ENCODE measurements around the gene MIF.
A peak's percentile ranks its signal among the peaks of the same experiment; 100 is the strongest.

MIF gene

GRCh38 chr22:23849009-23850006, 44.9 kb upstream of the MIF start:
- no peak for DNase-seq (ENCODE audit: low read depth)
- H3K4me3 ChIP-seq (ENCODE audit: low read depth, low read length) = 0 out of 2 replicates have a peak overlapping the region, but pooled peaks have one; percentile 26
- peak; percentile 89 for TF ChIP-seq CTCF (IDR thresholded peaks at IDR 0.05; ENCODE audit: control insufficient read depth, extremely low read depth, insufficient read depth)

DNA sequence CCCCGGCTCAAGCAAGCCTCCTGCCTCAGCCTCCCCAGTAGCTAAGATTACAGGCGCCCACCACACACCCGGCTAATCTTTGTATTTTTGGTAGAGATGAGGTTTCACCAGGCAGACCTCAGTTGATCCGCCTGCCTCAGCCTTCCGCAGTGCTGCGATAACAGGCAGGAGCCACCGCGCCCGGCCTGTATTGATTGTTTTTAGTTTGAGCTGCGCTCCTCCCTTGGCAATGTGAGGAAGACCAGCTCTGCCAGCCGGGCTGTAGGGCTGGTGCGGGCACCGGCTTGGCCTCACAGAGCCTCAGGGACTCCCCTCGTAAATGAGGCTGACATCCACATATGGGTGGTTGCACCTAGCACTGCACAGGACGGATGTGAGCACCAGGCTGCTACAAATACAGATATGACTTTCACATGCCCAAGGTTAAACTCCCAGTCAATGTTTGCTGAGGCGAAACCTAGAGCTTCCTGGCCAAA, 44.0 kb upstream of the MIF start:
- no peak for TF ChIP-seq CTCF (IDR thresholded peaks at IDR 0.05; ENCODE audit: control insufficient read depth, extremely low read depth, insufficient read depth)
- DNase-seq (ENCODE audit: low read depth) = no peak
- H3K4me3 ChIP-seq (ENCODE audit: low read depth, low read length) = no peak overlapping the region

GRCh38 chr22:23856721-23857605, 37.2 kb upstream of the MIF start:
- no peak for DNase-seq (ENCODE audit: low read depth)
- peak overlapping the region; percentile 96 for H3K4me3 ChIP-seq (ENCODE audit: low read depth, low read length)
- no peak for TF ChIP-seq CTCF (IDR thresholded peaks at IDR 0.05; ENCODE audit: control insufficient read depth, extremely low read depth, insufficient read depth)

- DNase-seq (ENCODE audit: low read depth) = peak; percentile 90
- peak within 1 kb of the TSS; percentile 96 for H3K4me3 ChIP-seq (ENCODE audit: low read depth, low read length)
- TF ChIP-seq CTCF (IDR thresholded peaks at IDR 0.05; ENCODE audit: control insufficient read depth, extremely low read depth, insufficient read depth) = peak; percentile 29
Observed at GRCh38 chr22:23857606-23858483, 36.3 kb upstream of the MIF start, which contains the start of gene SLC2A11. TSS of gene SLC2A11 (plus strand) at chr22:23857875. CDS start at chr22:23858000, 125 bp downstream.

DNA sequence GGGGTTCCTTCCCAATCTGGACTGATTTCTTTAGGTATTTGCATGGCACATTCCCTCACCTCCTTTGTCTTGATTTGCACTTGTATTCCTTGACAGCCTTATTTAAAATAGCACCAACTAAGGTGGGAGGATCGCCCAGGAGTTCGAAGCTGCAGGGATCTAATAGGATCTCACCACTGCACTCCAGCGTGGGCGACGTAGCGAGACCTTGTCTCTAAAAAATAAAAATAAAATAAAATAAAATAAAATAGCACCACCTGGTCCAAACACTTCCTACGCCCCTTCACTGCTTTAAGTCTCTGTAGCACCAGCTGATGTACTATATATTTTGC, 35.7 kb upstream of the MIF start:
- DNase-seq (ENCODE audit: low read depth) = no peak
- H3K4me3 ChIP-seq (ENCODE audit: low read depth, low read length) = peak overlapping the region; percentile 96

More for the DNA sequence above, 35.7 kb upstream of the MIF start:
- no peak for TF ChIP-seq CTCF (IDR thresholded peaks at IDR 0.05; ENCODE audit: control insufficient read depth, extremely low read depth, insufficient read depth)
